Measurements from ENCODE around the gene MRPL51. TPM values are rescaled to one million over a fixed set of nuclear protein-coding genes. Genes with fewer than 3 reads are reported as not detected.

The MRPL51 gene
- total and polyA plus RNA-seq, 2 of the 8 experiments (the other 6 are each of a cell fraction or from before 2014, with no cell fraction given) = 119 to 331 TPM

DNA sequence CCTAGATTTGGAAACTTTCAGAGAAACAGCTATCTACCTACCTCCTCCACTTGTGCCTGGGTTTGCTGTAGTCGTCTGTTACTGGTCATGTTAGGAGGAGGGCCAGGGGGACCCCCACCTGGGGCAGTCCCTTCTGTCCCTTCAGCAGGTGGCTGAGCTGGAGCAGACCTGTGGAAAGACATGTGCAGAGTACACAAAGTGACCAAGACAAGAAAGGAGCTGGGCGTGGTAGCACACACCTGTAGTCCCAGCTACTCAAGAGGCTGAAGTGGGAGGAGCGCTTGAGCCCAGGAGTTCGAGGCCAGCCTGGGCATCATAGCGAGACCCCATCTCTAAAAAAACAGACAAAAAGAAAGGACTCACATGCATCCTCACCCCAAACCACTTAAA lies 26.9 kb downstream of the MRPL51 start (continued):
- TF ChIP-seq, protein P1, sequence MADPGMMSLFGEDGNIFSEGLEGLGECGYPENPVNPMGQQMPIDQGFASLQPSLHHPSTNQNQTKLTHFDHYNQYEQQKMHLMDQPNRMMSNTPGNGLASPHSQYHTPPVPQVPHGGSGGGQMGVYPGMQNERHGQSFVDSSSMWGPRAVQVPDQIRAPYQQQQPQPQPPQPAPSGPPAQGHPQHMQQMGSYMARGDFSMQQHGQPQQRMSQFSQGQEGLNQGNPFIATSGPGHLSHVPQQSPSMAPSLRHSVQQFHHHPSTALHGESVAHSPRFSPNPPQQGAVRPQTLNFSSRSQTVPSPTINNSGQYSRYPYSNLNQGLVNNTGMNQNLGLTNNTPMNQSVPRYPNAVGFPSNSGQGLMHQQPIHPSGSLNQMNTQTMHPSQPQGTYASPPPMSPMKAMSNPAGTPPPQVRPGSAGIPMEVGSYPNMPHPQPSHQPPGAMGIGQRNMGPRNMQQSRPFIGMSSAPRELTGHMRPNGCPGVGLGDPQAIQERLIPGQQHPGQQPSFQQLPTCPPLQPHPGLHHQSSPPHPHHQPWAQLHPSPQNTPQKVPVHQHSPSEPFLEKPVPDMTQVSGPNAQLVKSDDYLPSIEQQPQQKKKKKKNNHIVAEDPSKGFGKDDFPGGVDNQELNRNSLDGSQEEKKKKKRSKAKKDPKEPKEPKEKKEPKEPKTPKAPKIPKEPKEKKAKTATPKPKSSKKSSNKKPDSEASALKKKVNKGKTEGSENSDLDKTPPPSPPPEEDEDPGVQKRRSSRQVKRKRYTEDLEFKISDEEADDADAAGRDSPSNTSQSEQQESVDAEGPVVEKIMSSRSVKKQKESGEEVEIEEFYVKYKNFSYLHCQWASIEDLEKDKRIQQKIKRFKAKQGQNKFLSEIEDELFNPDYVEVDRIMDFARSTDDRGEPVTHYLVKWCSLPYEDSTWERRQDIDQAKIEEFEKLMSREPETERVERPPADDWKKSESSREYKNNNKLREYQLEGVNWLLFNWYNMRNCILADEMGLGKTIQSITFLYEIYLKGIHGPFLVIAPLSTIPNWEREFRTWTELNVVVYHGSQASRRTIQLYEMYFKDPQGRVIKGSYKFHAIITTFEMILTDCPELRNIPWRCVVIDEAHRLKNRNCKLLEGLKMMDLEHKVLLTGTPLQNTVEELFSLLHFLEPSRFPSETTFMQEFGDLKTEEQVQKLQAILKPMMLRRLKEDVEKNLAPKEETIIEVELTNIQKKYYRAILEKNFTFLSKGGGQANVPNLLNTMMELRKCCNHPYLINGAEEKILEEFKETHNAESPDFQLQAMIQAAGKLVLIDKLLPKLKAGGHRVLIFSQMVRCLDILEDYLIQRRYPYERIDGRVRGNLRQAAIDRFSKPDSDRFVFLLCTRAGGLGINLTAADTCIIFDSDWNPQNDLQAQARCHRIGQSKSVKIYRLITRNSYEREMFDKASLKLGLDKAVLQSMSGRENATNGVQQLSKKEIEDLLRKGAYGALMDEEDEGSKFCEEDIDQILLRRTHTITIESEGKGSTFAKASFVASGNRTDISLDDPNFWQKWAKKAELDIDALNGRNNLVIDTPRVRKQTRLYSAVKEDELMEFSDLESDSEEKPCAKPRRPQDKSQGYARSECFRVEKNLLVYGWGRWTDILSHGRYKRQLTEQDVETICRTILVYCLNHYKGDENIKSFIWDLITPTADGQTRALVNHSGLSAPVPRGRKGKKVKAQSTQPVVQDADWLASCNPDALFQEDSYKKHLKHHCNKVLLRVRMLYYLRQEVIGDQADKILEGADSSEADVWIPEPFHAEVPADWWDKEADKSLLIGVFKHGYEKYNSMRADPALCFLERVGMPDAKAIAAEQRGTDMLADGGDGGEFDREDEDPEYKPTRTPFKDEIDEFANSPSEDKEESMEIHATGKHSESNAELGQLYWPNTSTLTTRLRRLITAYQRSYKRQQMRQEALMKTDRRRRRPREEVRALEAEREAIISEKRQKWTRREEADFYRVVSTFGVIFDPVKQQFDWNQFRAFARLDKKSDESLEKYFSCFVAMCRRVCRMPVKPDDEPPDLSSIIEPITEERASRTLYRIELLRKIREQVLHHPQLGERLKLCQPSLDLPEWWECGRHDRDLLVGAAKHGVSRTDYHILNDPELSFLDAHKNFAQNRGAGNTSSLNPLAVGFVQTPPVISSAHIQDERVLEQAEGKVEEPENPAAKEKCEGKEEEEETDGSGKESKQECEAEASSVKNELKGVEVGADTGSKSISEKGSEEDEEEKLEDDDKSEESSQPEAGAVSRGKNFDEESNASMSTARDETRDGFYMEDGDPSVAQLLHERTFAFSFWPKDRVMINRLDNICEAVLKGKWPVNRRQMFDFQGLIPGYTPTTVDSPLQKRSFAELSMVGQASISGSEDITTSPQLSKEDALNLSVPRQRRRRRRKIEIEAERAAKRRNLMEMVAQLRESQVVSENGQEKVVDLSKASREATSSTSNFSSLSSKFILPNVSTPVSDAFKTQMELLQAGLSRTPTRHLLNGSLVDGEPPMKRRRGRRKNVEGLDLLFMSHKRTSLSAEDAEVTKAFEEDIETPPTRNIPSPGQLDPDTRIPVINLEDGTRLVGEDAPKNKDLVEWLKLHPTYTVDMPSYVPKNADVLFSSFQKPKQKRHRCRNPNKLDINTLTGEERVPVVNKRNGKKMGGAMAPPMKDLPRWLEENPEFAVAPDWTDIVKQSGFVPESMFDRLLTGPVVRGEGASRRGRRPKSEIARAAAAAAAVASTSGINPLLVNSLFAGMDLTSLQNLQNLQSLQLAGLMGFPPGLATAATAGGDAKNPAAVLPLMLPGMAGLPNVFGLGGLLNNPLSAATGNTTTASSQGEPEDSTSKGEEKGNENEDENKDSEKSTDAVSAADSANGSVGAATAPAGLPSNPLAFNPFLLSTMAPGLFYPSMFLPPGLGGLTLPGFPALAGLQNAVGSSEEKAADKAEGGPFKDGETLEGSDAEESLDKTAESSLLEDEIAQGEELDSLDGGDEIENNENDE (IDR thresholded peaks at IDR 0.05; ENCODE audit: insufficient replicate concordance, low read length) = no peak
- TF ChIP-seq NRF1 (IDR thresholded peaks at IDR 0.05; ENCODE audit: low read depth, low read length) (no peak), SRF (IDR thresholded peaks at IDR 0.05; ENCODE audit: low read depth, low read length) (no peak), YY1 (IDR thresholded peaks at IDR 0.05; ENCODE audit: low read depth, low read length) (no peak), FOSL1 (IDR thresholded peaks at IDR 0.05; ENCODE audit: insufficient read depth, low read depth, low read length) (no peak), EZH2 (IDR thresholded peaks at IDR 0.05; ENCODE audit: low read depth, low read length, severe bottlenecking) (no peak), SIN3A (conservative IDR thresholded peaks at IDR 0.05 in 1 of 2, IDR thresholded peaks at IDR 0.05 in 1 of 2; ENCODE audit: low read depth in 1 of 2, low read length in 2 of 2) (no peak), EP300 (IDR thresholded peaks at IDR 0.05; ENCODE audit: borderline replicate concordance in 1 of 2, low read depth in 2 of 2, low read length in 2 of 2) (no peak)

Measured in H1 (cell line).